Fibroblast of pulmonary artery (primary cell): ENCODE measurements around the gene ATXN10.
A peak's percentile ranks its signal among the peaks of the same experiment; 100 is the strongest.

Experiments
- DNase-seq: peaks from one replicate; pipeline ENCODE4 v3.0.0-alpha.2; 2010; ENCODE audit warnings: low read depth
- H3K4me3 ChIP-seq: replicated peaks from 2 replicates; pipeline ENCODE4 v1.5.1; 2011; ENCODE audit warnings: low read depth, mild to moderate bottlenecking, control low read depth, low read length, moderate library complexity
- CTCF ChIP-seq: IDR thresholded peaks from 2 replicates; pipeline ENCODE4 v1.5.1; 2011; ENCODE audit warnings: mild to moderate bottlenecking, control low read depth, low read length, inconsistent platforms; ENCODE audit errors: missing control alignments

ATXN10 gene

GRCh38 chr22:45859231-45860161 is 187.9 kb downstream of the ATXN10 start:
- no peak for DNase-seq
- H3K4me3 ChIP-seq = no peak overlapping the region
- TF ChIP-seq CTCF = no peak

- TF ChIP-seq CTCF = no peak
- DNase-seq = no peak
- H3K4me3 ChIP-seq = no peak overlapping the region
Observed at GRCh38 chr22:45860201-45860600, 188.6 kb downstream of the ATXN10 start.

- no peak for TF ChIP-seq CTCF
- no peak for DNase-seq
- no peak overlapping the region for H3K4me3 ChIP-seq
Observed at GRCh38 chr22:45861259-45861658, 189.6 kb downstream of the ATXN10 start.

- DNase-seq = peak; percentile 56
- H3K4me3 ChIP-seq = no peak overlapping the region
- TF ChIP-seq CTCF = peak; percentile 97
Observed at GRCh38 chr22:45863981-45864751, 192.5 kb downstream of the ATXN10 start.

- no peak for TF ChIP-seq CTCF
- DNase-seq = no peak
- H3K4me3 ChIP-seq = no peak overlapping the region
Observed at GRCh38 chr22:45864959-45865476, 193.4 kb downstream of the ATXN10 start.

GRCh38 chr22:45865561-45866125 is 194.0 kb downstream of the ATXN10 start:
- H3K4me3 ChIP-seq = no peak overlapping the region
- no peak for DNase-seq
- no peak for TF ChIP-seq CTCF
